ACC112 (cell line): ENCODE measurements around the gene GAGE12J.
"Not testable (repeated sequence)": the region's sequence is repeated elsewhere in the genome, so short reads cannot be mapped to it uniquely, and the experiment has no call there.

Source experiments
- H2AFZ ChIP-seq: fragments of 200-600 bp; sonication (generic); one replicate; pipeline ENCODE4 v1.6.0; 2017; ENCODE audit warnings: antibody characterized with exemption, low read length; ENCODE audit not compliant: unreplicated experiment
- H3K27ac ChIP-seq: fragments of 200-600 bp; sonication (generic); 2 replicates; pipeline ENCODE4 v1.5.1; 2014; ENCODE audit warnings: low read depth, mild to moderate bottlenecking, antibody characterized with exemption, low read length, moderate library complexity
- H3K27me3 ChIP-seq: fragments of 200-600 bp; sonication (generic); 2 replicates; pipeline ENCODE4 v1.6.1; 2014; ENCODE audit warnings: mild to moderate bottlenecking, antibody characterized with exemption, low read length, moderate library complexity, mixed read lengths; ENCODE audit not compliant: insufficient read depth
- H3K36me3 ChIP-seq: fragments of 200-600 bp; sonication (generic); 2 replicates; pipeline ENCODE4 v1.6.1; 2016; ENCODE audit warnings: mild to moderate bottlenecking, antibody characterized with exemption, low read length, moderate library complexity, mixed read lengths; ENCODE audit not compliant: insufficient read depth
- H3K4me1 ChIP-seq: fragments of 200-600 bp; sonication (generic); one replicate; pipeline ENCODE4 v1.6.1; 2016; ENCODE audit warnings: low read length, mixed read lengths; ENCODE audit not compliant: insufficient read depth, unreplicated experiment, control insufficient read depth
- H3K4me3 ChIP-seq: fragments of 200-600 bp; sonication (generic); 2 replicates; pipeline ENCODE4 v1.5.1; 2014; ENCODE audit warnings: mild to moderate bottlenecking, low read depth, low read length
- H3K79me2 ChIP-seq: fragments of 200-600 bp; sonication (generic); one replicate; pipeline ENCODE4 v1.6.0; 2016; ENCODE audit warnings: low read length; ENCODE audit not compliant: control insufficient read depth, unreplicated experiment, insufficient read depth

The GAGE12J gene

DNA sequence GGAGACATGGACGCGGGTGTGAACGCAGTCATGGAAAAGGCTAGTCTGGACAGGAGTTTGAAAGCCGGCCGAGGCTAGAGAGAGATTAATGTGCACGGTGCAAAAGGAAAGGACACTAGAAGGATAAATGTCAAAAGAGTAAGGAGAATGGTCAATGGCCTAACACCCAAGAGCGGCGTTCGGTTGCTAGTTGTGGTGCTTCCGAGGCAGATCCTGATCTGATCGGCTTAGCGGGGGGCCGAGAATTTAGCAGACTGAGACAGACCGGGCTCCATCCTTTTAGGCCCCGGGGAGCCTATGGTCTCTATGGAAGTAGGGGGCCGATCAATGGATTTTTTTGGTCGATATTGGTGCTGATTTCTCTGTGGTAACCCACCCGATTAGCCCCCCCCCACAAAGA lies 11.5 kb upstream of the GAGE12J start:
- Histone ChIP-seq H3K27me3 (no peaks in the 10 kb centered on the region), H3K4me3 (no peak overlapping the region), H3K27ac (no peak overlapping the region), H3K79me2 (no peaks in the 10 kb centered on the region), H2AFZ (no peak overlapping the region), H3K4me1 (no peaks in the 10 kb centered on the region), H3K36me3 (no peaks in the 10 kb centered on the region)

DNA sequence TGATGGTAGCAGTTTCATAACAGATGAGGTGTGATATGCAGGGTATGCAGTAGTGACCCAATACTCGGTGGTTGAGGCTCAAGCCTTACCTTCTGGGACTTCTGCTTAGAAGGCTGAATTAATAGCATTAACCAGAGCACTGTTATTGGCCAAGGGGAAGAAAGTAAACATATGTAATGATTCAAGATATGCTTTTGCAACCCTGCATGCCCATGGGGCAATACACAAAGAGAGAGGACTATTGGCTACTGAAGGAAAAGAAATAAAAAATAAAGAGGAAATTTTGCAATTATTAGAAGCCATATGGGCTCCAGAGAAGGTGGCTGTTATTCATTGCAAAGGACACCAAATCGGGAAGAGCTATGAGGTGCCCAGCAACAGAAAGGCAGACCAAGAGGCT lies 9.7 kb upstream of the GAGE12J start:
- H3K27me3 ChIP-seq: 0 out of 2 replicates have a peak, but pooled peaks cover 4% of the 10 kb centered on the region
- H3K36me3 ChIP-seq: no peaks in the 10 kb centered on the region
- no peaks in the 10 kb centered on the region for H3K79me2 ChIP-seq
- no peak overlapping the region for H3K27ac ChIP-seq
- H3K4me1 ChIP-seq: no peaks in the 10 kb centered on the region
- no peak overlapping the region for H3K4me3 ChIP-seq
- H2AFZ ChIP-seq: no peak overlapping the region

DNA sequence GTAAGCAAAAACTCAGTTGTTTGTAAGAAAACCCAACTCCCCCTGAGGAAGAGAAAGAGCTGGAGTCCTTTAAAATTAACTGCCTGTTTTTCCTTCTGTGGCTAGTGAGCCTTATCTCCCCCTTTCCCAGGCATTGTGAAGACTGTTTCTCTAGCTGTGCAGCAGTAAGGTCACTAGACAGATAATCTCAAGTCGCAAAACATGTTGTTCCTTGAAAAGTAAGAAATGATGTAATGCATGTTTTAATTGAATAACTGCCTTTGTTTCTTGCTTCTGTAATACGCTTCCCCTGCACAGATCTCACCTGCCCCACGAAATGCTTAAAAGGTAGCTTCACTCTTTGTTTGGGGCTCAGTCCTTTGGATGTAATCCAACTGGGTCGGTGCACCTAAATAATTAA lies 5.8 kb upstream of the GAGE12J start:
- Histone ChIP-seq H3K79me2 (no peaks in the 10 kb centered on the region), H2AFZ (no peak overlapping the region), H3K36me3 (no peaks in the 10 kb centered on the region), H3K4me1 (no peaks in the 10 kb centered on the region), H3K27me3 (0 out of 2 replicates have a peak, but pooled peaks cover 4% of the 10 kb centered on the region), H3K27ac (no peak overlapping the region), H3K4me3 (no peak overlapping the region)

DNA sequence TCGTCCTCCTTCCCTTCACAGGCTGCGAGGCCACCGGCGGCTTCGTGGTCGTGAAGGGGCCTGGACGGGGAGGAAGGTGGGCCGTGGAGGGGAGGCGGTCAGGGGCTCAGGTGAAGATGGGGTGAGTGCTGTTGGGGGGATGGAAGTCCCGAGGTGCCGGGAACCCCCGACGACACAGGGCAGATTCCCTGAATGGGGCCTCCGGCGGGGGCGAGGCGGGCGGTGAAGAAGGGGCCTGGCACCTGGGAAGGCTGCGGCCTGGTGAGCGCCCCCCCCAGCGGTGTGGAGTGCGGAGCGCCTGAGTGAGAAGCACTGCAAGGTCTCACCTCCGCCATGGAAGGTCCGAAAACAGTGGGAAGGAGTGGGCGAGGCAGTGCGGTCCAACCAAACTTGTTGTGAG lies 429 bp downstream of the GAGE12J start:
- H3K36me3 ChIP-seq, H3K79me2 ChIP-seq, H3K27me3 ChIP-seq, H3K27ac ChIP-seq, H3K4me1 ChIP-seq, H2AFZ ChIP-seq, H3K4me3 ChIP-seq: not testable (repeated sequence)

DNA sequence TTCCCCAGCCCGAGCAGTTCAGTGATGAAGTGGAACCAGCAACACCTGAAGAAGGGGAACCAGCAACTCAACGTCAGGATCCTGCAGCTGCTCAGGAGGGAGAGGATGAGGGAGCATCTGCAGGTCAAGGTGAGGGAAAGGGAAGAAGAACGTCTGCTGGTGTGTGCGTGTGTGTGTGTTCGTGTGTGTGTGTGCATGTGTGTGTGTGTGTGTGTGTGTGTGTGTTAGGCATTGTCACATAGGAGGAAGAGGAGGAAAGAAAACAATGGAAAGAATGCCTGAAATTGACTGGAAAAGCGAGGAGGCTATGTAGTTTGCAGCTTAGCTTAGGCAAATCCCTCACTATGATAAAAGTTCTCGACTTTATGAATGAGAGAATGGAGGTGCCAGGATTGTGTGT lies 1.9 kb downstream of the GAGE12J start:
- H3K27me3 ChIP-seq, H3K27ac ChIP-seq, H3K36me3 ChIP-seq: not testable (repeated sequence)

DNA sequence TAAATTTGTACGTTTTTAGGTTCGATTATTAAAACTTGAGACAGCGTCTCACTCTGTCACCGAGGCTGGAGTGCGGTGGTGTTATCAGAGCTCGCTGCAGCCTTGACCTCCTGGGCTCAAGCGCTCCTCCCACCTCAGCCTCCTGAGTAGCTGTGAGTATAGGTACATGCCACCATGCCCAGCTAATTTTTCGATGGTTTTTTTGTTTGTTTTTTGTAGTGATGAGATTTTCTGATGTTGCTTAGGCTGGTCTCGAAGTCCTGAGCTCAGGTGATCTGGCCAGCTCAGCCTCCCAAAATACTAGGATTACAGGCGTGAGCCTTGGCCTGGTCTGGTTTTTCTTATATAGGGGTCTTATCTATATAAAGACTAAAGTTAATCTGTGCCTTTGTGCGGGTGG lies 8.6 kb downstream of the GAGE12J start:
- not testable (repeated sequence) for H3K79me2 ChIP-seq, H3K4me3 ChIP-seq, H3K4me1 ChIP-seq, H3K27me3 ChIP-seq, H3K36me3 ChIP-seq, H3K27ac ChIP-seq, H2AFZ ChIP-seq

More for the DNA sequence above, 1.9 kb downstream of the GAGE12J start:
- not testable (repeated sequence) for H3K79me2 ChIP-seq, H3K4me1 ChIP-seq, H3K4me3 ChIP-seq, H2AFZ ChIP-seq

DNA sequence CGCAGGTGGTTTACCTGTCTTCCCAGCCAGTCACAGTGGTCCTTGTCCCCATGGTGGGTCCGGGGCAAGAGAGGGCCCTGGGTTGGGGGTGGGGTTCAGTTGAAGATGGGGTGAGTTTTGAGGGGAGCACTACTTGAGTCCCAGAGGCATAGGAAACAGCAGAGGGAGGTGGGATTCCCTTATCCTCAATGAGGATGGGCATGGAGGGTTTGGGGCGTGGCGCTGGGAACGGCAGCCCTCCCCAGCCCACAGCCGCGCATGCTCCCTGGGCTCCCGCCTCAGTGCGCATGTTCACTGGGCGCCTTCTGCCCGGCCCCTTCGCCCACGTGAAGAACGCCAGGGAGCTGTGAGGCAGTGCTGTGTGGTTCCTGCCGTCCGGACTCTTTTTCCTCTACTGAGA lies 9.4 kb downstream of the GAGE12J start, which contains the start of gene GAGE13:
Gene GAGE13, plus strand, starts transcription at position 301 of the 400 bp plus-strand sequence. CDS start 1,156 bp downstream, outside the sequence.
- H3K36me3 ChIP-seq, H3K4me1 ChIP-seq, H2AFZ ChIP-seq, H3K27ac ChIP-seq, H3K4me3 ChIP-seq, H3K79me2 ChIP-seq, H3K27me3 ChIP-seq: not testable (repeated sequence)

DNA sequence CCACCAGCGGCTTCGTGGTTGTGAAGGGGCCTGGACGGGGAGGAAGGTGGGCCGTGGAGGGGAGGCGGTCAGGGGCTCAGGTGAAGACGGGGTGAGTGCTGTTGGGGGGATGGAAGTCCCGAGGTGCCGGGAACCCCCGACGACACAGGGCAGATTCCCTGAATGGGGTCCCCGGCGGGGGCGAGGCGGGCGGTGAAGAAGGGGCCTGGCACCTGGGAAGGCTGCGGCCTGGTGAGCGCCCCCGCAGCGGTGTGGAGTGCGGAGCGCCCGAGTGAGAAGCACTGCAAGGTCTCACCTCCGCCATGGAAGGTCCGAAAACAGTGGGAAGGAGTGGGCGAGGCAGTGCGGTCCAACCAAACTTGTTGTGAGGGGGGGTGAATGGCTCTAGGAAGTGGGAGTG lies 10.0 kb downstream of the GAGE12J start:
- not testable (repeated sequence) for H3K36me3 ChIP-seq, H3K79me2 ChIP-seq, H3K4me1 ChIP-seq, H3K27ac ChIP-seq, H3K4me3 ChIP-seq, H2AFZ ChIP-seq, H3K27me3 ChIP-seq

DNA sequence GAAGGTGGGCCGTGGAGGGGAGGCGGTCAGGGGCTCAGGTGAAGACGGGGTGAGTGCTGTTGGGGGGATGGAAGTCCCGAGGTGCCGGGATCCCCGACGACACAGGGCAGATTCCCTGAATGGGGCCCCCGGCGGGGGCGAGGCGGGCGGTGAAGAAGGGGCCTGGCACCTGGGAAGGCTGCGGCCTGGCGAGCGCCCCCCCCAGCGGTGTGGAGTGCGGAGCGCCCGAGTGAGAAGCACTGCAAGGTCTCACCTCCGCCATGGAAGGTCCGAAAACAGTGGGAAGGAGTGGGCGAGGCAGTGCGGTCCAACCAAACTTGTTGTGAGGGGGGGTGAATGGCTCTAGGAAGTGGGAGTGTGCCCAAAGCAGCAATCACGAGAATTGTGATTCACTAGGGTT lies 19.6 kb downstream of the GAGE12J start:
- H3K36me3 ChIP-seq, H3K27ac ChIP-seq, H3K4me1 ChIP-seq, H3K27me3 ChIP-seq, H3K79me2 ChIP-seq, H2AFZ ChIP-seq, H3K4me3 ChIP-seq: not testable (repeated sequence)

DNA sequence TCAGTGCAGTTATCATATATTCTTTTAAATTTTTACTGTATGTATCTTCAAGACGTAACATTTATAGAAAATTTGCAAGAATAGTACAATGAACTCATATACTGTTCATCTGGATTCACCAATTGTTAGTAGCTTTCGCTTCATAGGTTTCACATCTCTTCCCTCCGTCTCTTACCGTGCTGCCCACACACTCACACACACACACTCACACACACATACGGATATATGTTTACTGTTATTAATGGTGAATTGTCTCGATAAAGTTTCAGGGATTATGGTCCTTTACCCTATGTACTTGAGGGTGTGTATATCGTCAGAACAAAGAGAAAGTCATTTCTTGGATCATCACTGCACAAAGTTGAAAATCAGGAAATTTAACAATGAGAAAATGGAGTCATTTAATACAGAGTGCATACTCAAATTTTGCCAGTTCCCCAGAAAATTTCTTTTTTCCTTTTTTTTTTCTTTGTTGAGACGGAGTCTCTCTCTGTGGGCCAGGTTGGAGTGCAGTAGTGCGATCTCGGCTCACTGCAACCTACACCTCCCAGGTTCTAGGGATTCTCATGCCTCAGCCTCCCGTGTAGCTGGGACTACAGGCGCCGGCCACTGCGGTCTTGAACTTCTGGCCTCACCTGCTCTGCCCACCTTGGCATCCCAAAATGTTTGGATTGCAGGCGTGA lies 22.8 kb downstream of the GAGE12J start:
- not testable (repeated sequence) for H3K27ac ChIP-seq, H3K27me3 ChIP-seq, H2AFZ ChIP-seq, H3K36me3 ChIP-seq, H3K4me1 ChIP-seq, H3K79me2 ChIP-seq, H3K4me3 ChIP-seq

DNA sequence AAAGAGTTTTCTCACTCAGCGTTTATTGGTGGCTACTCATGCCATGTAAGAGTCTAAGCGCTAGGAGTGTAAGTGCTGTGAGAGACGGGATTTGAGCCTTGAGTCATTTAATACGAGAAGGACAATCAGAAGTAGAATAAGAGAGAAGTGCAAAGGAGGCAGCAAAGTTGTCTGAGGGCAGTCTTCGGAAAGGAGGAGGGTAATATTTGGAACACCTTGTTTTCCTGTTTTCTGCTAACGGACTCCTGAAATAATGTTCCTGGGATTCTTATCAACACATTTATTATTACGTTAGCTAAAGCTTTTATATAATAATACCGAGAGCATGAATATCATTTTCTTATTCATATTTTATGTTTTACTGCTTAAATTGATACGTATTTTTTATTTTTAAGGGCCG lies 23.6 kb downstream of the GAGE12J start:
- not testable (repeated sequence) for H3K79me2 ChIP-seq, H3K4me3 ChIP-seq, H3K36me3 ChIP-seq, H3K4me1 ChIP-seq, H3K27me3 ChIP-seq, H3K27ac ChIP-seq, H2AFZ ChIP-seq
